HG03521 (cell line): ENCODE measurements around the gene CDKL5.

Experiments
- ATAC-seq: cut with Tn5 transposase; IDR thresholded peaks from one replicate; pipeline ENCODE4 v1.9.1; 2021; ENCODE audit warnings: mild to moderate bottlenecking, moderate library complexity; ENCODE audit not compliant: unreplicated experiment

CDKL5 gene

DNA sequence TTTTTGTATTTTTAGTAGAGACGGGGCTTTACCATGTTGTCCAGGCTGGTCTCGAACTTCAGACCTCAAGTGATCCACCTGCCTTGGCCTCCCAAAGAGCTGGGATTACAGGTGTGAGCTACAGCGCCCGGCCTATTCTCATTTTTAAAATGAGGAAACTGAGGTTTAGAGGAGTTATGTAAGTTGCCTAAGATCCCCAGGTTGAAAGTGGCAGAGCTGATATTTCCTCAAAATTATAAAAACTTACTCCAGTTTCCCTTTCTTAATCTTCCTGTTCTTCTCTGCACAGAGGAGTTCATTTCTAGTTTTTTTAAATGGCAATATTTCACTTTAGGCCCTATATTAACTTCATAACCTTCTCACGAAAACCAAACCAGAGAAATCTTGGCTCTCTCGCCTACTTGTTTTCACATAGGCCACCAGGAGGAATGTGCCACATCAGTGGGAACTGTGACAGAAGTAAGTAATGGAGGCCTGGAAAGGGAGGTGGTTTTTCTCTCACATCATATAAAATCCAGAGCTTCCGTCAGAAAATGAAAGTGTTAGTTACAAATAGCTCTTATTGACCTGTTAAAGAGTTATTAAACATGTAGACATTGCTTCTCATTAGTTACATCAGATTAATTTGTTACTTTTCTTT, 262.6 kb downstream of the CDKL5 start:
- no peak for ATAC-seq

DNA sequence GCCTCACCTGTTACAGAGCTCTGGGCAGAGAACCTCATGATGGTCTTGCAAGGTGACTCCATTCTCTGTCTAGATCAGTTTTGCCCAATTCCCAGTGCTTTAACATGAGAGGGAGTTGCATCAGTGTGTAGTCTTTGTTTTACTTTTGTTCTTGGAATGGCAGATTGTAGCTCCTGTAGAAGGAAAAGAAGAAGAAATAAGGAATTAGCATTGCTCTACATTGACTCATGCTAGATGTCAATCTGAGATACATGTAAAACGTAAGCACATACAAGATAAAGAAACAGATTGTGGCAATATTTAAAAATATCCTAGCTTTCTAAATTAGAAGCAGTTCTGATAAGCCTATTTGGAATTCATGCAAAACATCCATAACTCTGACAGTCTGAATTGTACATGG, 266.0 kb downstream of the CDKL5 start:
- no peak for ATAC-seq

DNA sequence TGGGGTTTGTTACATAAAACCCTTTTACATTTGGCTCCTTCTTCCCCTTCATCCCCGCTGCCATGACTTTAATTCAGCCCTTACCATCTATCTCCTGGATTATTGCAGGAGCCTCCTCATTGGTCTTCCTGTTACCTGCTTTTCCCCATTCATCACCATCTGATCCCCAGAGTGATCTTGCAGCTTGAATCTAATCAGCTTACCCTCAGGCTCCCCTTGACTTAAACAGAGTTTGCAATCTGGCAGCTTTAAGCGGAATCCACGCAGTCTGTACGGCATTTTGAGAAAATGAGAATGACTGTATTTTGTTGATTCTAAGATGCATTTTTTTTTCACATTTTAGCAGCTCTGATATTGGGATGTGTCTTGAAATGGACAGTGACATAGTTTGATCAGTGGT, 267.1 kb downstream of the CDKL5 start:
- ATAC-seq = no peak

DNA sequence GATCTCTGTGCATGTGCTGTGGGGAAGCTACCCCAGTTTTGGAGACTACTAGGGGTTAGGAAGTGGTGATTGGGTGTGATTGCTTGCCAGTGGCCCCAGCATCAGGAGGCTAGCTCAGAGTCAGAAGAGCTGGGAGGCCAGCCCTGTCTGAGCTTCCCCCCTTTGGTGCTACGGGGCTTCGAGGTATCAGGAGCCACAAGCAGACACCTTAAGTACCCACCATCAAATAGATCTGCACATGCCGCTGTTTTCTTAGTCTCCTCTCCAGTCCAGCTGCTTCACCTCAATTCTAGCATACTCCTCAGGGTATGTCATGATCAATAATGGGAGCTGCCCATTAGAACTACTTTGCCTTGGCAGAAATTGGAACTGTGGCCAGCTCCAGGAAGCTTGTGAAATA, 271.2 kb downstream of the CDKL5 start:
- ATAC-seq = no peak

DNA sequence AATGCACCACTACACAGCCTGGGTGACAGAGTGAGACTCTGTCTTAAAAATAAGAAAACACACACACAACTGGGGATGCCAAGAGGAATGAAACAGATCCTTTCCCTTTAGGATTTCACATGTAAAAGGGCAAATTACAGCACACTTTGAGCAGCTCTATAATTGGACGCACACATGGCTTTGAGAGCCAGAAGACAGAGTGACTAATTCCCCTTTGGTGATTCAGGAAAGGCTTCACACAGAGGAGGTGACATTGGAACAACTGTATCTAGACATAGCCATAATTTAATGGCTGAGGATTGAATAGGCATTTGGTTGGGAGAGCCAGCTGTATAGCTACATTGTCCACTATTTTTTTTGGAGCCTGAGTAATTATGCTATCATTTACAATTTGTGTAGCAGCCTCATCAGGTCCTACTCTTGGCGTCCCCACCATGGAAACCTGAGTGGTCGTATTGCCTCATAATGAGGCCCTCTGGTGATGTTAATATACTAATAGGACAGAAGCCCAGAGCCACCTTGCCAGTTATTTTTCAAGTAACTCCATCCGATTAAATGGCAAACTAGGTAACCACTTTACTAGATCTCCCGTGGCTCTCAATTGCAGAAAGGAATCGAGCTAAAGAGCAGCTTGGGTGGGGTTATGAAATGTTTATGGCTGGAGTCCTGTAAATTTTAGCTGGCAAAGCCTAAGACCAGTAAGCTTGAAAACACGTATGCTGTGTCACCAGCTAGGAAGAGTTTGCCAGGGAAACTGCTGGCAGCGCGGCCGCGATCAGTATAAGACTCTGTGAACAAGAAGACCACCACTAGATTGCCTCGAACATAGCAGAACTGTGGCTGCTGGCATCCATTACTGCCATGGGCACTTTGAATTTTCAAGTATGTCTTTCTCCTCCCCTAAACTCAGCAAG, 273.6 kb downstream of the CDKL5 start:
- no peak for ATAC-seq

DNA sequence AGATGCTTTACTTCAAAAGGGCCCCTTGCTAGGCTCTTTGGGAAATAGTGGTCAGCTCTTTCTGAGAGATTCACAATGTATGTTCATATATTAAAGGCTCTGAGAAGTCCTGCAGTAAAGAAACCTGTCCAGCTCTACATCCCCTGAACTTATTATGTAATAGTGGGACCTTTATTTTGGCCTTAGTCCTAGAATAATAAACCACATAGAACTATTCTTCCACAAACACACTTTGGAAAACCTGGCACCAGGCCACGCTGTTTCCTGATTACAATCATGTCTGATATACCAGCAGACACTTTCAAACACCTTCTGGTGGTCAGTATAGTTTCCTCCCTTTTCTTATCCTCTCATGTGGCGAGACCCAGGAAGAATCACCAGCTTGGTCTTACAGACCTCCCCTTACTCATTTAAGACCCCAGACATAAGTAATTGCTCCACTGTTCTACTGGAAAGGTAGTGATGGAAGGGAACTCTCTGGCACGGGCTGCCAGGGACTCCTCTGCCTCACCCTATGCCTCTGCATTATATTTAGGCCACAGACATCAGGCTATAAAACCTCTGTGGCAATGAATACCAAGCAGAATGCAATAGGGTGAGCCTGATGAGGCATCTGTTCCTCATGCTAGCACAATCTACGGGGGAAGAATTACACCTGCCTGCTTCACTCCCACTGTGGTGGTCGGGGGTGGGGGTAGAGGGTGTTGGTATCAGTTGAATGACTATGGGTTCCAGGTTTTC, 276.4 kb downstream of the CDKL5 start:
- ATAC-seq = no peak

DNA sequence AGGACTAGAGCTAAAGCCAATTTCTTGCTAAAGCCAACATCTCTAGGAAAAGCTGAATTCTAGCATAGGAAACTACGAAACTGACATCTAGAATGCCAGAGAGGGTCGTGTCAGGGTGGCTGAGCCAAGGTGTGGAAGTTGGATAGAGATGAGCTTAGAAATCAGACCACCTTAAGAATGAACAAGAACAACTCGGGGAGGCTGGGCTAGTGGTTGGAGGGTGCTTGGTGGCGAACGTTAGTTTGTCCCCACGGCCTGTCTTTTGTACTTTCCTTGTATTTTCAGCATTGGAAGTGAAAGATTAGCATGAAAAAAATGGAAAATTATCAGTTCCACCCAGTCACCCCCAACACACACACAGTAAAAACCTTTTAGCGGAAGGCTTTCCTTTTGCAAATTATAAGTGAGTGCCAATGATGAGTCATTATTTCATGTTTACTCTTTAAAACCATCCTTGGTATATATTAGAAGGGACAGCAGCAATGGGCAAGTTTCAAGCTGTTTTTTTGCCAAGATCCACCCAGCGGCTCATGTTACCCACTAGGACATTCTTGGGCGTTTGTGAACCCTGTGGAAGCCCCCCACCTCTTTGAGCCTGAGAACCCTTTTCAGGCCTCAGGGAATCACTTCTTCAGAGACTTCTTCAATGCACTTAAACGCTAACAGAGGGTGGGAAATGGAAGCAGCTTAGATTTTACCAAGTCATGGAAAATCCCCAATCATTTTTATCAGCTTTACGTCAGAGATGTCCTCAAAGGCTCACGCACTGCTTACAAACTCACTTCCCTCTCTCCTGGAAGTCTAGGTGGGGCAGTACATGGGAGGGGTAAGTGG, 277.2 kb downstream of the CDKL5 start:
- ATAC-seq = no peak
